HepG2 (cell line): Measurements from ENCODE around the gene NUP93. TPM values are rescaled to one million over a fixed set of nuclear protein-coding genes. Genes with fewer than 3 reads are reported as not detected.

Experiments
- AKAP8 ChIP-seq: sonication (generic); formaldehyde crosslinking; IDR thresholded peaks from 2 replicates; pipeline ENCODE4 v1.5.1; 2020; ENCODE audit warnings: mild to moderate bottlenecking, missing genetic modification reagents
- ARHGAP35 ChIP-seq: sonication (generic); formaldehyde crosslinking; IDR thresholded peaks from 2 replicates; pipeline ENCODE4 v1.9.0; 2022; ENCODE audit warnings: mild to moderate bottlenecking, inconsistent platforms, moderate library complexity, missing genetic modification reagents, borderline replicate concordance
- CHD2 ChIP-seq: IDR thresholded peaks from 2 replicates; pipeline ENCODE4 v1.6.1; 2011; ENCODE audit warnings: low read depth, low read length, improper control_type of control experiment
- ERF ChIP-seq: IDR thresholded peaks from 2 replicates; pipeline ENCODE4 v1.6.1; 2018; ENCODE audit warnings: missing biosample characterization, missing genetic modification reagents
- KLF15 ChIP-seq: sonication (generic); formaldehyde crosslinking; IDR thresholded peaks from 2 replicates; pipeline ENCODE4 v1.8.1; 2023; ENCODE audit warnings: borderline replicate concordance, mild to moderate bottlenecking, inconsistent platforms, missing genetic modification reagents, mixed read lengths
- MYC ChIP-seq: sonication (generic); formaldehyde crosslinking; IDR thresholded peaks from 2 replicates; pipeline ENCODE4 v1.9.0; 2021; ENCODE audit warnings: missing genetic modification reagents, borderline replicate concordance
- RAD21 ChIP-seq: fragments of 450-650 bp; formaldehyde crosslinking; IDR thresholded peaks from 2 replicates; pipeline ENCODE4 v1.5.0; 2020; ENCODE audit warnings: mild to moderate bottlenecking
- SUZ12 ChIP-seq: fragments of 150-350 bp; IDR thresholded peaks from 2 replicates; pipeline ENCODE4 v1.6.1; 2014; ENCODE audit warnings: low read depth, low read length
- TGIF2 ChIP-seq: IDR thresholded peaks from 2 replicates; pipeline ENCODE4 v1.6.1; 2016; ENCODE audit warnings: control low read depth, missing compliant biosample characterization
- XRCC5 ChIP-seq: fragments of 200-400 bp; formaldehyde crosslinking; optimal IDR thresholded peaks from 2 replicates; pipeline ENCODE3; 2017; ENCODE audit warnings: mild to moderate bottlenecking, low read length
- ZBTB1 ChIP-seq: sonication (generic); formaldehyde crosslinking; IDR thresholded peaks from 2 replicates; pipeline ENCODE4 v1.4.0; 2020; ENCODE audit warnings: missing genetic modification reagents, borderline replicate concordance
- ZFY ChIP-seq: sonication (generic); formaldehyde crosslinking; IDR thresholded peaks from 2 replicates; pipeline ENCODE4 v1.4.0; 2020; ENCODE audit warnings: missing genetic modification reagents
- ZNF124 ChIP-seq: sonication (generic); formaldehyde crosslinking; IDR thresholded peaks from 2 replicates; pipeline ENCODE4 v1.4.0; 2020; ENCODE audit warnings: missing genetic modification reagents
- ZNF280D ChIP-seq: sonication (generic); formaldehyde crosslinking; IDR thresholded peaks from 2 replicates; pipeline ENCODE4 v1.5.1; 2020; ENCODE audit warnings: mild to moderate bottlenecking, missing genetic modification reagents
- ZNF44 ChIP-seq: sonication (generic); formaldehyde crosslinking; IDR thresholded peaks from 2 replicates; pipeline ENCODE4 v1.5.1; 2020; ENCODE audit warnings: mild to moderate bottlenecking, missing genetic modification reagents
- ZNF563 ChIP-seq: sonication (generic); formaldehyde crosslinking; IDR thresholded peaks from 2 replicates; pipeline ENCODE4 v1.8.0; 2022; ENCODE audit warnings: mild to moderate bottlenecking, moderate library complexity, missing genetic modification reagents
- ZNF616 ChIP-seq: sonication (generic); formaldehyde crosslinking; IDR thresholded peaks from 2 replicates; pipeline ENCODE4 v1.5.0; 2020; ENCODE audit warnings: low read depth, mild to moderate bottlenecking, missing genetic modification reagents
- ZNF652 ChIP-seq: IDR thresholded peaks from 2 replicates; pipeline ENCODE4 v1.6.1; 2016; ENCODE audit warnings: low read depth, borderline replicate concordance
- ZNF879 ChIP-seq: sonication (generic); formaldehyde crosslinking; IDR thresholded peaks from 2 replicates; pipeline ENCODE4 v1.8.1; 2023; ENCODE audit warnings: missing genetic modification reagents
- ZSCAN31 ChIP-seq: sonication (generic); formaldehyde crosslinking; IDR thresholded peaks from 2 replicates; pipeline ENCODE4 v1.5.0; 2020; ENCODE audit warnings: low read depth, mild to moderate bottlenecking, missing genetic modification reagents
- polyA plus RNA-seq, 8 experiments: library from polyadenylated mRNA; depleted of rRNA in 3 of 8; stranded (reverse) in 7 of 8; unstranded in 1 of 8; fragments of >200 nt; fragmentation: Illumina TruSeq in 4 of 8; extraction: Trizol in 4 of 8; gene quantifications; 2 replicates each; pipeline versions ENCODE4 v1.2.1 to v1.2.3, GENCODE V29; 2011 to 2016; ENCODE audit warnings: low read depth in 4 of 8, missing spikeins in 1 of 8, mixed read lengths in 1 of 8; ENCODE audit not compliant: insufficient read depth in 1 of 8
- total RNA-seq, 5 experiments: library from RNA; depleted of rRNA; stranded (reverse); fragments of >200 nt; fragmentation: Illumina TruSeq; extraction: Trizol; gene quantifications; 2 replicates each; pipeline ENCODE4 v1.2.3, GENCODE V29; 2016; ENCODE audit warnings: low read depth in 1 of 5
- TF ChIP-seq, protein P1 (sequence below): sonication (generic); formaldehyde crosslinking; IDR thresholded peaks from 2 replicates; pipeline ENCODE4 v1.5.1; 2020; ENCODE audit warnings: missing genetic modification reagents, mild to moderate bottlenecking, borderline replicate concordance
- TF ChIP-seq, protein P2 (sequence below): sonication (generic); formaldehyde crosslinking; IDR thresholded peaks from 2 replicates; pipeline ENCODE4 v1.4.0; 2020; ENCODE audit warnings: missing genetic modification reagents
- TF ChIP-seq, protein P3 (sequence below): IDR thresholded peaks from 2 replicates; pipeline ENCODE4 v1.6.1; 2012; ENCODE audit warnings: inconsistent platforms

Gene NUP93
- total and polyA plus RNA-seq, 2 of the 13 experiments (the other 11 are each of a cell fraction or from before 2014, with no cell fraction given), result 58.5 to 140 TPM

DNA sequence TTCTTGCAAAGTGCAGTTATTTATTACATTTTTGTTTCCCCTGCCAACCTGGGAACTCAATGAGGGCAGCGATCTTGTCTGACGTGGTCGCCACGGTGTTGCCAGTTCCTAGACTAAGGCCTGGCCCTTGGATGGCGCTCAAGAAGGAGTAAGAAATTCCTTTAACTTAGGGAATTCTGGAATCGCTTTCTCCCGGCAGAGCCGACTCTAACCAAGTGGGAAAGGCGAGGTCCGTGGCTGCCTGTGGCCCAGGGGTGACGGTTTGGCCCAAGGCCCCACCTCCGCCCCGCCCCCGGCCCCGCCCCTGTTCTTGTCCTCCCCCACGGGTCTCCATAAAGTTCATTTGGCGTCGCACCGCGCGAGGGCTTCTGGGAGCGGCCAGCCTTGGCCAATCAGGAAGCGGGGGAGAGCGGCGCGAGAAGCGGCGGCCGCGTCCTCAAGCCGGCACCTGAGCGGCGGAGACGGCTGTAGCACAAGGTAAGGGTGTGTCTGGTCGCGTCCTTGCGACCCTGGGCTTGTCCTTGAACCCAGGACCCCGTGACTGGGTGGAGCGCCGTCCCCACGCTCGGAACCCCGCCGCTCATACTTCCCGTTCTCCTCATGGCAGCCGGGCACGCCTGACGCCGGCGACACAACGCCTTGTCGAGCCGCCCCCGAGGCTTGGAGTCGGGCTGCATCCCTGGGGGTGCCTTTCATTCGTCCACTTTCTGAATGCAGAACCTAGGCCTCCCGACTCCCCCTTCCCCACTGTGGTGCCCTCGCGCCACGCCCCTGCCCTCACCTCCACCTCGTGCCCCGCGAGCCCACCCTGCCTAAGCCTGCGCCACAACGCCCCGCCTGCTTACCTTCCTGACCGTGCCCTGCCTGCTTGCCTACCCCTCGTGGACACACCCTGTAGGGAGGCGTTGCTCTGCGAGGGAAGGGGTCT is at the start of gene NUP93 (continued):
- TF ChIP-seq ZNF280D (CRISPR knock-in tag) (peak; percentile 80; the same call in 1 of the 2 replicates), ZSCAN31 (0 out of 2 replicates have a peak, but pooled peaks have one; percentile 70), ZNF616 (0 out of 2 replicates have a peak, but pooled peaks have one; percentile 35), KLF15 (CRISPR knock-in tag) (no peak), SUZ12 (peak; percentile 60), ZNF652 (0 out of 2 replicates have a peak, but pooled peaks have one; percentile 21), ZBTB1 (CRISPR knock-in tag) (peak; percentile 51; the same call in 1 of the 2 replicates), ZFY (CRISPR knock-in tag) (peak; percentile 79), ARHGAP35 (CRISPR knock-in tag) (no peak), ZNF124 (CRISPR knock-in tag) (peak; percentile 89), ZNF879 (CRISPR knock-in tag) (0 out of 2 replicates have a peak, but pooled peaks have one; percentile 43), TGIF2 (CRISPR knock-in tag) (peak; percentile 91), ERF (peak; percentile 88), RAD21 (CRISPR knock-in tag) (peak; percentile 63), AKAP8 (CRISPR knock-in tag) (peak; percentile 71; the same call in 1 of the 2 replicates), MYC (CRISPR knock-in tag) (peak; percentile 90), ZNF563 (CRISPR knock-in tag) (peak; percentile 62; the same call in 1 of the 2 replicates), ZNF44 (CRISPR knock-in tag) (peak; percentile 81; the same call in 1 of the 2 replicates), CHD2 (peak; percentile 78), XRCC5 (peak; percentile 77)
- TF ChIP-seq, protein P1, sequence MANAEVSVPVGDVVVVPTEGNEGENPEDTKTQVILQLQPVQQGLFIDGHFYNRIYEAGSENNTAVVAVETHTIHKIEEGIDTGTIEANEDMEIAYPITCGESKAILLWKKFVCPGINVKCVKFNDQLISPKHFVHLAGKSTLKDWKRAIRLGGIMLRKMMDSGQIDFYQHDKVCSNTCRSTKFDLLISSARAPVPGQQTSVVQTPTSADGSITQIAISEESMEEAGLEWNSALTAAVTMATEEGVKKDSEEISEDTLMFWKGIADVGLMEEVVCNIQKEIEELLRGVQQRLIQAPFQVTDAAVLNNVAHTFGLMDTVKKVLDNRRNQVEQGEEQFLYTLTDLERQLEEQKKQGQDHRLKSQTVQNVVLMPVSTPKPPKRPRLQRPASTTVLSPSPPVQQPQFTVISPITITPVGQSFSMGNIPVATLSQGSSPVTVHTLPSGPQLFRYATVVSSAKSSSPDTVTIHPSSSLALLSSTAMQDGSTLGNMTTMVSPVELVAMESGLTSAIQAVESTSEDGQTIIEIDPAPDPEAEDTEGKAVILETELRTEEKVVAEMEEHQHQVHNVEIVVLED (CRISPR knock-in tag), result peak; percentile 93
- TF ChIP-seq, protein P2, sequence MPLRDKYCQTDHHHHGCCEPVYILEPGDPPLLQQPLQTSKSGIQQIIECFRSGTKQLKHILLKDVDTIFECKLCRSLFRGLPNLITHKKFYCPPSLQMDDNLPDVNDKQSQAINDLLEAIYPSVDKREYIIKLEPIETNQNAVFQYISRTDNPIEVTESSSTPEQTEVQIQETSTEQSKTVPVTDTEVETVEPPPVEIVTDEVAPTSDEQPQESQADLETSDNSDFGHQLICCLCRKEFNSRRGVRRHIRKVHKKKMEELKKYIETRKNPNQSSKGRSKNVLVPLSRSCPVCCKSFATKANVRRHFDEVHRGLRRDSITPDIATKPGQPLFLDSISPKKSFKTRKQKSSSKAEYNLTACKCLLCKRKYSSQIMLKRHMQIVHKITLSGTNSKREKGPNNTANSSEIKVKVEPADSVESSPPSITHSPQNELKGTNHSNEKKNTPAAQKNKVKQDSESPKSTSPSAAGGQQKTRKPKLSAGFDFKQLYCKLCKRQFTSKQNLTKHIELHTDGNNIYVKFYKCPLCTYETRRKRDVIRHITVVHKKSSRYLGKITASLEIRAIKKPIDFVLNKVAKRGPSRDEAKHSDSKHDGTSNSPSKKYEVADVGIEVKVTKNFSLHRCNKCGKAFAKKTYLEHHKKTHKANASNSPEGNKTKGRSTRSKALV (CRISPR knock-in tag), result 0 out of 2 replicates have a peak, but pooled peaks have one; percentile 60
- TF ChIP-seq, protein P3, sequence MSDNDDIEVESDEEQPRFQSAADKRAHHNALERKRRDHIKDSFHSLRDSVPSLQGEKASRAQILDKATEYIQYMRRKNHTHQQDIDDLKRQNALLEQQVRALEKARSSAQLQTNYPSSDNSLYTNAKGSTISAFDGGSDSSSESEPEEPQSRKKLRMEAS, result peak; percentile 95
